Activated B cell treated with CpG ODN at 0.5 μM for 24 hours (primary cell): ENCODE data around the gene EVI5. TPM values are rescaled to one million over a fixed set of nuclear protein-coding genes. Genes with fewer than 3 reads are reported as not detected.

ENCODE experiments used
- ATAC-seq: fragments of 200-7000 bp; cut with Tn5 transposase; one replicate; pipeline ENCODE4 v1.10.0; 2021; ENCODE audit warnings: low read depth, mild to moderate bottlenecking, moderate library complexity
- CTCF ChIA-PET: fragments of 350-600 bp; sonication (Branson Sonifier 250); formaldehyde crosslinking; loops from one replicate; lab custom pipeline; 2021; ENCODE audit warnings: antibody characterized with exemption; lab: Charles Lee
- POLR2A ChIA-PET: fragments of 350-600 bp; sonication (Branson Sonifier 250); formaldehyde crosslinking; loops from one replicate; lab custom pipeline; 2021; ENCODE audit warnings: antibody characterized with exemption; lab: Charles Lee
- DNase-seq: peaks from one replicate; pipeline ENCODE4 v3.0.0; 2022
- H3K27ac Mint-ChIP-seq: one replicate; pipeline ENCODE4 v1.8.0; 2020; ENCODE audit warnings: mixed read lengths
- H3K27me3 Mint-ChIP-seq: one replicate; pipeline ENCODE4 v1.8.0; 2021; ENCODE audit warnings: mixed read lengths
- H3K36me3 Mint-ChIP-seq: one replicate; pipeline ENCODE4 v1.8.0; 2021; ENCODE audit warnings: low read depth, mixed read lengths
- H3K4me1 Mint-ChIP-seq: one replicate; pipeline ENCODE4 v1.8.0; 2021; ENCODE audit warnings: mixed read lengths
- H3K4me3 Mint-ChIP-seq: one replicate; pipeline ENCODE4 v1.8.0; 2020; ENCODE audit warnings: mild to moderate bottlenecking, mixed read lengths
- H3K9me3 Mint-ChIP-seq: one replicate; pipeline ENCODE4 v1.8.0; 2020; ENCODE audit warnings: mixed read lengths
- intact Hi-C: fragments of 100-400 bp; cut with micrococcal nuclease; formaldehyde crosslinking; loops from one replicate; pipeline ENCODE4 v1.15.1; 2024
- total RNA-seq: library from RNA; stranded (reverse); gene quantifications from 2 replicates; pipeline ENCODE4 v1.2.3, GENCODE V29; 2022
- TF ChIP-seq, protein P1 (sequence below): fragments of 200-600 bp; IDR thresholded peaks from one replicate; pipeline ENCODE4 v1.8.0; 2022; ENCODE audit warnings: antibody characterized with exemption, mild to moderate bottlenecking

EVI5 gene
- total RNA-seq, 1 donor from 2014 or later = 27.4 TPM

DNA sequence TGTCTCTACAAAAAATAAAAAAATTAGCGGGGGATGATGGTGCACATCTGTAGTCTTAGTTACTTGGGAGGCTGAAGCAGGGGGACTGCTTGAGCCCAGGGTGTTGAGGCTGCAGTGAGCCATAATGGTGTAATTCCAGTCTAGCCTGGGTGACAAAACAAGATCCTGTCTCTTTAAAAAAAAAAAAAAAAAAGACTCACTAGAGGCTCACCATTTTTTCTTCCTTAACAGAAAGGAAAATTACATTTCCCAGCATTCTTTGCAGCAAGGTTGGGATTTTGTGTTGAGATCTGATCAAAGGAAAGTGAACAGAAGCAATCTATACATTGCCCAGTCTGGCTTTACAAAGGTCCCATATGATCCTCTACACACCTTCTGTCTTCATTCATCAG is 319.7 kb downstream of the EVI5 start:
- H3K9me3 Mint-ChIP-seq = no peaks in the 10 kb centered on the region
- intact Hi-C loops = no loop called here
- H3K27ac Mint-ChIP-seq = no peak overlapping the region
- no peak for DNase-seq
- ATAC-seq = no peak
- ChIA-PET CTCF (no interaction called here), POLR2A (interaction anchor here (1.2 kb wide), 1 partner anchor 20 kb away, joined by 3 read pairs; no protein-coding TSS in a partner anchor)
- peaks cover 4% of the 10 kb centered on the region for H3K27me3 Mint-ChIP-seq
- H3K4me1 Mint-ChIP-seq = peaks cover 17% of the 10 kb centered on the region
- TF ChIP-seq, protein P1, sequence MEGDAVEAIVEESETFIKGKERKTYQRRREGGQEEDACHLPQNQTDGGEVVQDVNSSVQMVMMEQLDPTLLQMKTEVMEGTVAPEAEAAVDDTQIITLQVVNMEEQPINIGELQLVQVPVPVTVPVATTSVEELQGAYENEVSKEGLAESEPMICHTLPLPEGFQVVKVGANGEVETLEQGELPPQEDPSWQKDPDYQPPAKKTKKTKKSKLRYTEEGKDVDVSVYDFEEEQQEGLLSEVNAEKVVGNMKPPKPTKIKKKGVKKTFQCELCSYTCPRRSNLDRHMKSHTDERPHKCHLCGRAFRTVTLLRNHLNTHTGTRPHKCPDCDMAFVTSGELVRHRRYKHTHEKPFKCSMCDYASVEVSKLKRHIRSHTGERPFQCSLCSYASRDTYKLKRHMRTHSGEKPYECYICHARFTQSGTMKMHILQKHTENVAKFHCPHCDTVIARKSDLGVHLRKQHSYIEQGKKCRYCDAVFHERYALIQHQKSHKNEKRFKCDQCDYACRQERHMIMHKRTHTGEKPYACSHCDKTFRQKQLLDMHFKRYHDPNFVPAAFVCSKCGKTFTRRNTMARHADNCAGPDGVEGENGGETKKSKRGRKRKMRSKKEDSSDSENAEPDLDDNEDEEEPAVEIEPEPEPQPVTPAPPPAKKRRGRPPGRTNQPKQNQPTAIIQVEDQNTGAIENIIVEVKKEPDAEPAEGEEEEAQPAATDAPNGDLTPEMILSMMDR = no peak
- no peak overlapping the region for H3K4me3 Mint-ChIP-seq
- H3K36me3 Mint-ChIP-seq = no peaks in the 10 kb centered on the region

DNA sequence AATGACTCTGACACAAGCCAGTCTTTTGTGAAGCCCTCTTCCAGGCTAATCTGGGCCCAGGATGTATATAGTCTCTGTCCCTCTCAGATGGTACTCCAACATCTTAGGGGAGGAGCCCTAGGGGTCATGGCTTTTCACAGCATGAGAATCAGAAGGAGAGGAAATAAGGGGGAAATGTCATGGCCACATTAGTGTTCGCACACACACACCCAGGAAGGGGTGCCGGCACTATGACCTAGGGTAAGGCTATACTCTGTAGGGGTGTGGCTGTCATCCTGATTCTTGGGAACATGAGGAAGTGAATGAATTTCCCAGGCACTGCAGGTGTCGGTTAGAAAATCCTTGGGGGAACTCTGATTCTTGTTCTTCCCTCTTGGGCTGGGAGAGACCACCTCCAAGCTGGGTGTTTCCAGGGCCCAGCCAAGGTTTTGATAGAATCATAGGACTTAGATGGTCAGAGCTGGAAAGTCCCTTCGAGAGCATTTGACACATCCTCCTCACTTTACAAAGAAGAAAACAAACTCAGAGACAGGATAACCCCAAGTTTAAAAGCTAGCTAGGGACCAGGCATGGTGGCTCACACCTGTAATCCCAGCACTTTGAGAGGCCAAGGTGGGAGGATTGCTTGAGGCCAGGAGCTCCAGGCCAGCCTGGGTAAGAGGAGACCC is 320.2 kb downstream of the EVI5 start:
- Mint-ChIP-seq H3K4me3 (no peak overlapping the region), H3K9me3 (no peaks in the 10 kb centered on the region), H3K27me3 (peaks cover 4% of the 10 kb centered on the region), H3K36me3 (no peaks in the 10 kb centered on the region), H3K27ac (no peak overlapping the region), H3K4me1 (peaks cover 21% of the 10 kb centered on the region)
- DNase-seq = no peak
- intact Hi-C loops = no loop called here
- POLR2A ChIA-PET = interaction anchor here (1.2 kb wide), 1 partner anchor 21 kb away, joined by 3 read pairs; no protein-coding TSS in a partner anchor
- TF ChIP-seq, protein P1 = no peak
- no peak for ATAC-seq
- CTCF ChIA-PET = no interaction called here

DNA sequence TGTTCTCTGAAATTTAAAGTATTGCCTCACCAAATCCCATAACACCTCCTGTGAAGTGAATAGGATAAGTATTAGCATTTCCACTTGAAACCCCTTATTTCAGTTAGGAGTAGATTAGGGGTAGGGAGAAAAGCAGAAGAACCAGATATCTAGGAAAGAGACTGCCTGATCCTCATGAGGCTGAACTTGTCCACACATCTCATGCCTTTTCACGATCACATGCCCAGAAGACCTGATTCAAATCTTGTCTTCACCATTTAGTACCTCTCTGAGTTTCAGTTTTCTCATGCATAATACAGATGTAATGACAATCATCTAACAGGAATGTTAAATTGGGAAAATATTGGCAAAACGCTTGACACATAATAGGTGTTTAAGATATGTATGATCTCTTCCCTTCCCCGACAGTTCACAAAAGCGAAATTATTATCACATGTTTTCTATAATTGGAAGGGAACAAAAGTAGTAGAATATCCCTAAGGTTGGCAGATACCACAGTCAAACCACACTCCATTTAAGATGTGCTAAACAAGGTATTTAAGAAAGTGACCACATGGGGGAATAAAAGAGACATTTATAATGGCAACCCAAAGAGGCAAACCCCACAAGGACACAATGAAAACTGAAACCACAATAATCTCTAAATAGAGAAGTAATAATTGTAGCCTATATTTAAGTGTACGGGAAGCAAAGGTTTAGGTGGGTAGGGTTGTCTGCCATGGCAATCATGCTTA is 323.4 kb downstream of the EVI5 start:
- TF ChIP-seq, protein P1 = no peak
- no peak for DNase-seq
- H3K27ac Mint-ChIP-seq = no peak overlapping the region

DNA sequence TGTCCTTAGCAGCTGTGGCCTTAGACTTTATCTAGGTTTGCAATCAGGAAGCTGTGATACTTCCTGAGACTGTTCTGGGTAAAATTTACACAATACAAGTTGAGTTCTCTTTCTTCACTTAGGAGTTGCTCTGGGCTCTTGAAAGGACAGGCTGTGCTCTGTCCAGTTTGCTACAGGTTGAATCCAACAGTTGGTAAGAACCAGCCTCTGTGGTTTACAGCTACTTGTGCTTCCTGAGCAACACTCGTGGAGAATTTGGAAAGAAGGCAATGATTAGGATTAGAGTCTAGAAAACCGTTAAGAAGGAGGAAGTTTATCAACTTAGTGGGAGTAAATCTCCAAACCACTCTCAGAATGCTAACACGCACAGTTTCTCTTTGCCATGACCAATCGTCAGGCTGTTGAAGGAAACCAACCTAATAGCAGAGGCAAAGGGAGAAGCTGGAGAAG is 325.0 kb downstream of the EVI5 start:
- H3K4me3 Mint-ChIP-seq = no peak overlapping the region
- TF ChIP-seq, protein P1 = no peak
- POLR2A ChIA-PET = no interaction called here
- ATAC-seq (no peak), DNase-seq (no peak)
- intact Hi-C loops = loop anchor here (2.0 kb wide), 1 partner anchor 77 kb away; no protein-coding TSS in a partner anchor
- CTCF ChIA-PET = no interaction called here
- peaks cover 4% of the 10 kb centered on the region for H3K27me3 Mint-ChIP-seq
- no peak overlapping the region for H3K27ac Mint-ChIP-seq
- peaks cover 16% of the 10 kb centered on the region for H3K4me1 Mint-ChIP-seq
- no peaks in the 10 kb centered on the region for H3K36me3 Mint-ChIP-seq
- H3K9me3 Mint-ChIP-seq = no peaks in the 10 kb centered on the region

More for the DNA sequence above, 323.4 kb downstream of the EVI5 start:
- intact Hi-C loops = loop anchor here (1.0 to 2.0 kb wide), 2 partner anchors 75 to 138 kb away; no protein-coding TSS in a partner anchor
- Mint-ChIP-seq H3K36me3 (no peaks in the 10 kb centered on the region), H3K9me3 (no peaks in the 10 kb centered on the region), H3K4me1 (peaks cover 19% of the 10 kb centered on the region), H3K27me3 (peaks cover 4% of the 10 kb centered on the region), H3K4me3 (no peak overlapping the region)
- CTCF ChIA-PET = interaction anchor here (0.6 to 1.5 kb wide), 2 partner anchors 138 to 150 kb away, joined by 3 read pairs; no protein-coding TSS in a partner anchor
- POLR2A ChIA-PET = no interaction called here
- peak; percentile 50 for ATAC-seq

Other genes with a start within 250 kb of the EVI5 start
- gene RPL5, start 46.9 kb upstream of the EVI5 start, total RNA-seq = 1,685 and 1,766 TPM in 2 replicates
- gene DIPK1A, start 176.4 kb upstream of the EVI5 start, total RNA-seq = 16.0 and 16.7 TPM in 2 replicates